B cell (primary cell): ENCODE data around the gene TRABD. TPM values are rescaled to one million over a fixed set of nuclear protein-coding genes. Genes with fewer than 3 reads are reported as not detected.

Experiments
- ATAC-seq: fragments of 200-7000 bp; cut with Tn5 transposase; one replicate; pipeline ENCODE4 v1.10.0; 2021; ENCODE audit warnings: low read depth, mild to moderate bottlenecking, moderate number of reproducible peaks, moderate library complexity
- CTCF ChIA-PET: fragments of 350-600 bp; sonication (Branson Sonifier 250); formaldehyde crosslinking; loops from one replicate; lab custom pipeline; 2021; ENCODE audit warnings: antibody characterized with exemption, inconsistent platforms; lab: Charles Lee
- POLR2A ChIA-PET: fragments of 350-600 bp; sonication (Branson Sonifier 250); formaldehyde crosslinking; loops from one replicate; lab custom pipeline; 2021; ENCODE audit warnings: antibody characterized with exemption; lab: Charles Lee
- DNase-seq: peaks from one replicate; pipeline ENCODE4 v3.0.0; 2013
- H2AFZ ChIP-seq: 2 replicates; pipeline ENCODE4 v1.6.1; 2012; ENCODE audit warnings: mild to moderate bottlenecking, low read depth, low read length; ENCODE audit not compliant: insufficient read depth, poor library complexity, severe bottlenecking
- H3K27ac ChIP-seq, 2 donors: 1 replicate in 1 of 2; 2 replicates in 1 of 2; pipeline ENCODE4 v1.5.1; 2012 to 2013; ENCODE audit warnings: low read length in 2 of 2, mild to moderate bottlenecking in 2 of 2, moderate library complexity in 1 of 2
- H3K27me3 ChIP-seq, 4 experiments: fragments of 200-600 bp in 1 of 4; sonication (generic) in 1 of 4; replicated peaks in 1 of 4; 1 replicate in 2 of 4; 2 replicates in 2 of 4; pipeline versions ENCODE4 v1.6.1 to v1.7.0; 2013 to 2016; ENCODE audit warnings: low read length in 3 of 4, mild to moderate bottlenecking in 2 of 4, mixed read lengths in 1 of 4, moderate library complexity in 1 of 4; ENCODE audit not compliant: insufficient read depth in 4 of 4, control insufficient read depth in 3 of 4; ENCODE audit errors: control extremely low read depth in 1 of 4
- H3K36me3 ChIP-seq, 2 experiments: replicated peaks in 1 of 2; 1 replicate in 1 of 2; 2 replicates in 1 of 2; pipeline versions ENCODE4 v1.6.1 to v1.7.1; 2013; ENCODE audit warnings: low read length in 1 of 2; ENCODE audit not compliant: insufficient read depth in 2 of 2, control insufficient read depth in 1 of 2; ENCODE audit errors: control extremely low read depth in 1 of 2, extremely low read depth in 1 of 2
- H3K4me1 ChIP-seq, 2 donors: fragments of 200-600 bp in 1 of 2; sonication (generic) in 1 of 2; 1 replicate in 1 of 2; 2 replicates in 1 of 2; pipeline versions ENCODE4 v1.5.1 to v1.6.1; 2013 to 2017; ENCODE audit warnings: low read length in 2 of 2; ENCODE audit not compliant: control insufficient read depth in 2 of 2, insufficient read depth in 2 of 2
- H3K4me2 ChIP-seq: replicated peaks from 2 replicates; pipeline ENCODE3; 2012; ENCODE audit warnings: mild to moderate bottlenecking, low read depth, low read length; ENCODE audit not compliant: poor library complexity, severe bottlenecking
- H3K4me3 ChIP-seq, 5 experiments: fragments of 200-600 bp in 1 of 5; sonication (generic) in 1 of 5; 1 replicate in 3 of 5; 2 replicates in 2 of 5; pipeline versions ENCODE4 v1.5.1 to v1.7.0; 2011 to 2016; ENCODE audit warnings: low read length in 4 of 5, mild to moderate bottlenecking in 4 of 5, low read depth in 2 of 5, control low read depth in 1 of 5, moderate library complexity in 1 of 5; ENCODE audit not compliant: insufficient read depth in 1 of 5; ENCODE audit errors: control extremely low read depth in 1 of 5, extremely low read depth in 1 of 5
- H3K79me2 ChIP-seq: fragments of 200-600 bp; sonication (generic); one replicate; pipeline ENCODE4 v1.6.0; 2016; ENCODE audit warnings: low read length; ENCODE audit not compliant: control insufficient read depth, insufficient read depth
- H3K9ac ChIP-seq: fragments of 200-600 bp; sonication (generic); 2 replicates; pipeline ENCODE4 v1.6.1; 2017; ENCODE audit warnings: mild to moderate bottlenecking, low read length, moderate library complexity
- H3K9me3 ChIP-seq, 3 donors: one replicate each; pipeline versions ENCODE4 v1.6.1 to v1.7.1; 2013; ENCODE audit warnings: low read length in 2 of 3; ENCODE audit not compliant: control insufficient read depth in 2 of 3, insufficient read depth in 1 of 3; ENCODE audit errors: control extremely low read depth in 1 of 3
- H4K20me1 ChIP-seq: 2 replicates; pipeline ENCODE4 v1.6.0; 2012; ENCODE audit warnings: mild to moderate bottlenecking, low read length; ENCODE audit not compliant: insufficient read depth, control insufficient read depth, poor library complexity, severe bottlenecking
- H3K27ac Mint-ChIP-seq: one replicate; pipeline ENCODE4 v1.8.0; 2021; ENCODE audit warnings: mixed read lengths
- H3K27me3 Mint-ChIP-seq: one replicate; pipeline ENCODE4 v1.8.0; 2021; ENCODE audit warnings: mixed read lengths
- H3K4me1 Mint-ChIP-seq: one replicate; pipeline ENCODE4 v1.8.0; 2021; ENCODE audit warnings: mixed read lengths
- H3K4me3 Mint-ChIP-seq: one replicate; pipeline ENCODE4 v1.8.0; 2021; ENCODE audit warnings: mixed read lengths
- H3K9me3 Mint-ChIP-seq: one replicate; pipeline ENCODE4 v1.8.0; 2022; ENCODE audit warnings: mixed read lengths; ENCODE audit not compliant: insufficient read depth
- EZH2 ChIP-seq: IDR thresholded peaks from 2 replicates; pipeline ENCODE4 v1.6.1; 2012; ENCODE audit warnings: borderline replicate concordance, low read depth, mild to moderate bottlenecking, moderate library complexity, low read length; ENCODE audit not compliant: insufficient read depth, poor library complexity, severe bottlenecking
- WGBS: methylation state at CpG from one replicate; pipeline ENCODE4 v1.1.5; 2013; ENCODE audit warnings: missing lambda C conversion rate; ENCODE audit not compliant: insufficient coverage; 5-methylcytosine and 5-hydroxymethylcytosine counted together
- intact Hi-C: fragments of 100-400 bp; cut with micrococcal nuclease; formaldehyde crosslinking; loops from one replicate; pipeline ENCODE4 v1.10.0; 2022
- polyA plus RNA-seq: library from polyadenylated mRNA; depleted of rRNA; stranded (reverse); fragments of >200 nt; gene quantifications from 2 replicates; pipeline ENCODE4 v1.2.3, GENCODE V29; 2012
- total RNA-seq, 2 donors: library from RNA; stranded (reverse); fragments of 120-200 nt in 1 of 2; gene quantifications; 1 replicate in 1 of 2; 2 replicates in 1 of 2; pipeline versions ENCODE4 v1.2.3 to v1.2.4, GENCODE V29; 2013 to 2022
- TF ChIP-seq, protein P1 (sequence below): fragments of 200-600 bp; IDR thresholded peaks from one replicate; pipeline ENCODE4 v1.8.0; 2022; ENCODE audit warnings: antibody characterized with exemption, mild to moderate bottlenecking

The TRABD gene
- total and polyA plus RNA-seq, 2 donors (not counting 1 experiment from before 2014, with no cell fraction given): 164 to 200 TPM

DNA sequence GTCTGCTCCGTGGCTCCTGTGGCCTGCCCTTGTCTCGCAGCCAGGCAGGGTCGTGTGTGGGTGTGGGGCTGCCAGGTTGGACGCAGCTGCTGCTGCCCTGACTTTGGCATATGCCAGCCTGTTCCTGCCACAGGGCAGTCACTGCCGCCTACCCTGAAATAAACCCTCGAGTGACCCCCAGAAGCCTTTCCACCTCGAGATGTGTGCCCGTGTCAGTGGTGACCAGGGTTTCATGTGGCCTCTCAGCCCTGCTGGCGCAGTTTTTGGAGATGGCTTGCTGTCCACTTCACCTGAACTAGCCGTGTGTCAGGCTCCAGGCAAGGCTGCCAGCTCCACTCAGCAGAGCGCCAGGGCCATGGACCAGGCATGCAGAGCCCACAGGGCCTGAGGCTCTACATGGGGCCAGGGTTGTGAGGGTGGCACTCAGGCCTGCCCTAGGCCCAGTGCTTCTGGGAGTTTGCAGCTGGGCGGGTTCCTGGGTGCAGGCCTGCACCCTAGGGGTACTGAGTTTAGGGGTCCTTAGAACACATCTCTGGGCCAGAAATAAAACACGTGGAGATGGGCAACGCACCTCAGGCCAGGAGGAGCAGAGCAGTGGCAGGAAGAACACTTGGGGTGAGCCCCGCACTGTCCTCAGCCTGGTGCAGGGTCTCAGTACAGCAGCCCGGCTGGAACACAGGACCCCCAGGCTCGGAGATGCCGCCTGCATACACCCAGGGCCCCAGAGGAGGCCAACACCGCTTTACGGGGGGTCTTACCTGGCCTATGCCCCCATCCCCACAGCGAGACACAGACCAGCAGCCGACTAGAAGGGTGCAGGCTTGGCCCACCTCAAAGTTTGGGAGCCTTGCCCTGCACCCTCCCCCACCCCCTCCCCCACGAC lies 24.0 kb upstream of the TRABD start:
- intact Hi-C loops: no loop called here
- Mint-ChIP-seq H3K27ac (no peak overlapping the region), H3K9me3 (no peaks in the 10 kb centered on the region), H3K4me1 (no peaks in the 10 kb centered on the region), H3K4me3 (no peak overlapping the region), H3K27me3 (peaks cover 33% of the 10 kb centered on the region)
- H3K4me3 ChIP-seq: no peak overlapping the region
- POLR2A ChIA-PET: no interaction called here
- no peak for TF ChIP-seq EZH2
- TF ChIP-seq, protein P1, sequence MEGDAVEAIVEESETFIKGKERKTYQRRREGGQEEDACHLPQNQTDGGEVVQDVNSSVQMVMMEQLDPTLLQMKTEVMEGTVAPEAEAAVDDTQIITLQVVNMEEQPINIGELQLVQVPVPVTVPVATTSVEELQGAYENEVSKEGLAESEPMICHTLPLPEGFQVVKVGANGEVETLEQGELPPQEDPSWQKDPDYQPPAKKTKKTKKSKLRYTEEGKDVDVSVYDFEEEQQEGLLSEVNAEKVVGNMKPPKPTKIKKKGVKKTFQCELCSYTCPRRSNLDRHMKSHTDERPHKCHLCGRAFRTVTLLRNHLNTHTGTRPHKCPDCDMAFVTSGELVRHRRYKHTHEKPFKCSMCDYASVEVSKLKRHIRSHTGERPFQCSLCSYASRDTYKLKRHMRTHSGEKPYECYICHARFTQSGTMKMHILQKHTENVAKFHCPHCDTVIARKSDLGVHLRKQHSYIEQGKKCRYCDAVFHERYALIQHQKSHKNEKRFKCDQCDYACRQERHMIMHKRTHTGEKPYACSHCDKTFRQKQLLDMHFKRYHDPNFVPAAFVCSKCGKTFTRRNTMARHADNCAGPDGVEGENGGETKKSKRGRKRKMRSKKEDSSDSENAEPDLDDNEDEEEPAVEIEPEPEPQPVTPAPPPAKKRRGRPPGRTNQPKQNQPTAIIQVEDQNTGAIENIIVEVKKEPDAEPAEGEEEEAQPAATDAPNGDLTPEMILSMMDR: no peak
- H3K36me3 ChIP-seq: no peaks in the 10 kb centered on the region
- H4K20me1 ChIP-seq: no peaks in the 10 kb centered on the region
- DNase-seq: no peak
- peaks cover 0 to 5% (median 0%) of the 10 kb centered on the region in 3 donors for H3K9me3 ChIP-seq
- peaks cover 0 to 6% (median 2%) of the 10 kb centered on the region in 4 experiments for H3K27me3 ChIP-seq
- no peak overlapping the region for H3K9ac ChIP-seq
- H3K27ac ChIP-seq: no peak overlapping the region
- no peak overlapping the region for H2AFZ ChIP-seq
- no peaks in the 10 kb centered on the region for H3K4me1 ChIP-seq
- CTCF ChIA-PET: interaction anchor here (0.9 kb wide), 1 partner anchor 335 kb away, joined by 3 read pairs; no protein-coding TSS in a partner anchor
- no peaks in the 10 kb centered on the region for H3K79me2 ChIP-seq
- 92% methylated on average over 22 of the region's 23 CpGs for WGBS
- ATAC-seq: no peak
- H3K4me2 ChIP-seq: no peak overlapping the region

GRCh38 chr22:50162391-50162956 lies 23.2 kb upstream of the TRABD start:
- peaks cover 33% of the 10 kb centered on the region for H3K27me3 Mint-ChIP-seq
- ChIA-PET CTCF (no interaction called here), POLR2A (no interaction called here)
- Histone ChIP-seq H3K27me3 (peaks cover 0 to 4% (median 2%) of the 10 kb centered on the region in 4 experiments), H3K79me2 (no peaks in the 10 kb centered on the region), H3K4me1 (no peaks in the 10 kb centered on the region), H3K27ac (no peak overlapping the region), H2AFZ (no peak overlapping the region), H3K4me3 (no peak overlapping the region), H3K9me3 (peaks cover 0 to 5% (median 0%) of the 10 kb centered on the region in 3 donors), H3K36me3 (no peaks in the 10 kb centered on the region), H4K20me1 (no peaks in the 10 kb centered on the region), H3K9ac (no peak overlapping the region), H3K4me2 (no peak overlapping the region)
- no peak for TF ChIP-seq EZH2
- TF ChIP-seq, protein P1: no peak
- H3K4me1 Mint-ChIP-seq: no peaks in the 10 kb centered on the region
- no peak overlapping the region for H3K27ac Mint-ChIP-seq
- no peak overlapping the region for H3K4me3 Mint-ChIP-seq
- no peaks in the 10 kb centered on the region for H3K9me3 Mint-ChIP-seq
- WGBS: 94% methylated on average over 9 of the region's 10 CpGs
- no peak for ATAC-seq
- intact Hi-C loops: no loop called here
- DNase-seq: no peak
